ENCODE measurements around the gene DOCK3. TPM values are rescaled to one million over a fixed set of nuclear protein-coding genes. Genes with fewer than 3 reads are reported as not detected.

Gene DOCK3
- total RNA-seq, 1 experiment from 2014 or later, result 8.3 TPM

DNA sequence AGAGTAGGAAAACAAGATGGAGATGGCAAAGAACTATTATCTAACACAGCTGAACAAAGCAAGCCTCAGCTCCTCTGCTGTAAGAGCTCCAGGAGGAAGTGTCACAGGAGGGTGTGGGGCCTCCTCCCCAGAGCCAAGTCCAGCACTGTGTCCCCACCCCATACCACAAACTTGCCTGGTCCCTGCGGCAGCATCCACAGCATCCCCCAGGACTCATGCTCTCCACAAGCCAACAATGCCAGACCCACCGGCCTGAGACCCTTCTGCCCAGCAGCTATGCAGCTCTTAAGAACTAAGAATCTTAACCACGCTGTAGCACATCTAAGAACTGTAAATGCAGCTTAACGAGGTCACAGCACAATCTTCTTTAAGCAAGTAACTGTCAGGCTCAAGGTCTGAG is 725.4 kb downstream of the DOCK3 start:
- H3K4ac ChIP-seq (ENCODE audit: low read depth, low read length), result no peak overlapping the region
- H4K5ac ChIP-seq (ENCODE audit: insufficient read length, low read depth, low read length), result no peak overlapping the region
- H4K20me1 ChIP-seq (ENCODE audit: control insufficient read depth, insufficient read depth, insufficient read length), result no peaks in the 10 kb centered on the region
- H2AFZ ChIP-seq (ENCODE audit: low read length), result no peak overlapping the region
- no peaks in the 10 kb centered on the region; the same call in 1 of the 2 replicates for H3K79me2 ChIP-seq (ENCODE audit: insufficient read depth, low read length)
- H4K91ac ChIP-seq (ENCODE audit: insufficient read length, low read depth, low read length), result no peak overlapping the region
- no peak overlapping the region for H3K14ac ChIP-seq (ENCODE audit: insufficient read depth, low read length)
- Mint-ChIP-seq H3K4me1 (peaks cover 12 to 17% of the 10 kb centered on the region in 2 experiments), H3K9me3 (no peaks in the 10 kb centered on the region), H3K27ac (peak overlapping the region in 2 of 3 experiments; percentile 46 to 52; a peak in 2 of 7 replicates), H3K27me3 (ENCODE audit: low read depth) (no peaks in the 10 kb centered on the region), H3K36me3 (ENCODE audit: insufficient read depth in 1 of 3, low read depth in 3 of 3) (peaks cover 15 to 60% (median 32%) of the 10 kb centered on the region in 3 experiments; a peak in 6 of 7 replicates), H3K4me3 (no peak overlapping the region)
- H3K23ac ChIP-seq (ENCODE audit: insufficient read length, low read depth, low read length), result no peak overlapping the region
- DNase-seq, result no peak
- no peak overlapping the region for H3T11ph ChIP-seq (ENCODE audit: low read length)
- no peak overlapping the region for H2BK12ac ChIP-seq (ENCODE audit: insufficient read length, low read depth, low read length)
- H4K8ac ChIP-seq (replicated peaks; ENCODE audit: insufficient read length, low read depth, low read length), result no peak overlapping the region
- no peak overlapping the region for H3K27ac ChIP-seq (ENCODE audit: insufficient read length, low read depth, low read length)
- H3K23me2 ChIP-seq (ENCODE audit: insufficient read length, low read depth, low read length, poor library complexity, severe bottlenecking), result no peaks in the 10 kb centered on the region
- no peak overlapping the region for H3K9ac ChIP-seq (ENCODE audit: extremely low read depth, insufficient read length, low read length)
- no peak overlapping the region for H2BK20ac ChIP-seq (ENCODE audit: low read depth, low read length, poor library complexity, severe bottlenecking)
- no peak overlapping the region for H2AK5ac ChIP-seq (ENCODE audit: insufficient read length, low read length)
- H3K4me1 ChIP-seq (ENCODE audit: insufficient read depth, low read length), result no peaks in the 10 kb centered on the region
- no peaks in the 10 kb centered on the region for H3K9me3 ChIP-seq (ENCODE audit: control insufficient read depth, low read depth, low read length)
- no peaks in the 10 kb centered on the region for H3K79me1 ChIP-seq (ENCODE audit: insufficient read depth, low read depth, low read length, poor library complexity, severe bottlenecking)
- H2BK120ac ChIP-seq (ENCODE audit: low read depth, low read length, poor library complexity, severe bottlenecking), result no peak overlapping the region
- WGBS (ENCODE audit: extremely low coverage, insufficient read length, low lambda C conversion rate), result no CpG with 5 or more reads among the region's 4 CpGs
- H2BK15ac ChIP-seq (ENCODE audit: low read depth, low read length), result no peak overlapping the region
- H3K4me2 ChIP-seq (ENCODE audit: insufficient read depth, insufficient read length, low read length), result no peak overlapping the region
- no peaks in the 10 kb centered on the region for H3K27me3 ChIP-seq (ENCODE audit: insufficient read depth, low read length)
- H2BK5ac ChIP-seq (ENCODE audit: insufficient read length, low read length), result no peak overlapping the region
- H3K56ac ChIP-seq (ENCODE audit: insufficient read length, low read depth, low read length), result no peak overlapping the region
- TF ChIP-seq, protein P1, sequence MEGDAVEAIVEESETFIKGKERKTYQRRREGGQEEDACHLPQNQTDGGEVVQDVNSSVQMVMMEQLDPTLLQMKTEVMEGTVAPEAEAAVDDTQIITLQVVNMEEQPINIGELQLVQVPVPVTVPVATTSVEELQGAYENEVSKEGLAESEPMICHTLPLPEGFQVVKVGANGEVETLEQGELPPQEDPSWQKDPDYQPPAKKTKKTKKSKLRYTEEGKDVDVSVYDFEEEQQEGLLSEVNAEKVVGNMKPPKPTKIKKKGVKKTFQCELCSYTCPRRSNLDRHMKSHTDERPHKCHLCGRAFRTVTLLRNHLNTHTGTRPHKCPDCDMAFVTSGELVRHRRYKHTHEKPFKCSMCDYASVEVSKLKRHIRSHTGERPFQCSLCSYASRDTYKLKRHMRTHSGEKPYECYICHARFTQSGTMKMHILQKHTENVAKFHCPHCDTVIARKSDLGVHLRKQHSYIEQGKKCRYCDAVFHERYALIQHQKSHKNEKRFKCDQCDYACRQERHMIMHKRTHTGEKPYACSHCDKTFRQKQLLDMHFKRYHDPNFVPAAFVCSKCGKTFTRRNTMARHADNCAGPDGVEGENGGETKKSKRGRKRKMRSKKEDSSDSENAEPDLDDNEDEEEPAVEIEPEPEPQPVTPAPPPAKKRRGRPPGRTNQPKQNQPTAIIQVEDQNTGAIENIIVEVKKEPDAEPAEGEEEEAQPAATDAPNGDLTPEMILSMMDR (conservative IDR thresholded peaks at IDR 0.05), result no peak
- no peak overlapping the region for H3K18ac ChIP-seq (ENCODE audit: insufficient read length, low read depth, low read length)

Measured in H9 (cell line).